Astrocyte (in vitro differentiated cells and primary cell): ENCODE measurements around the gene IARS1. TPM values are rescaled to one million over a fixed set of nuclear protein-coding genes. Genes with fewer than 3 reads are reported as not detected.

Source experiments
- DNase-seq: peaks from one replicate; pipeline ENCODE4 v3.0.0-alpha.2; 2010; ENCODE audit warnings: low read depth
- FAIRE-seq: peaks from 2 replicates; lab custom pipeline; 2011; peaks lifted over from hg19 to GRCh38; lab: Jason Lieb, UNC
- H2AFZ ChIP-seq: 2 replicates; pipeline ENCODE4 v1.6.0; 2012; ENCODE audit warnings: low read depth, low read length, inconsistent platforms
- H3K27ac ChIP-seq: 2 replicates; pipeline ENCODE4 v1.5.1; 2011; ENCODE audit warnings: low read depth, low read length, inconsistent platforms
- H3K27me3 ChIP-seq: 2 replicates; pipeline ENCODE4 v1.6.0; 2011; ENCODE audit warnings: low read length, inconsistent platforms; ENCODE audit not compliant: insufficient read depth
- H3K36me3 ChIP-seq: 2 replicates; pipeline ENCODE4 v1.5.1; 2011; ENCODE audit warnings: low read length, inconsistent platforms; ENCODE audit not compliant: insufficient read depth
- H3K4me1 ChIP-seq: 2 replicates; pipeline ENCODE4 v1.5.1; 2011; ENCODE audit warnings: low read length, inconsistent platforms; ENCODE audit not compliant: insufficient read depth
- H3K4me2 ChIP-seq: 2 replicates; pipeline ENCODE4 v1.6.0; 2012; ENCODE audit warnings: low read length, inconsistent platforms
- H3K4me3 ChIP-seq: 2 replicates; pipeline ENCODE4 v1.5.1; 2011; ENCODE audit warnings: low read depth, mild to moderate bottlenecking, low read length, inconsistent platforms; ENCODE audit not compliant: insufficient read depth
- H3K79me2 ChIP-seq: 2 replicates; pipeline ENCODE4 v1.6.0; 2012; ENCODE audit warnings: mild to moderate bottlenecking, low read length, inconsistent platforms; ENCODE audit not compliant: insufficient read depth
- H3K9ac ChIP-seq: 2 replicates; pipeline ENCODE4 v1.6.0; 2012; ENCODE audit warnings: mild to moderate bottlenecking, low read length, inconsistent platforms
- H3K9me3 ChIP-seq: 2 replicates; pipeline ENCODE4 v1.5.1; 2012; ENCODE audit warnings: low read depth, mild to moderate bottlenecking, low read length, inconsistent platforms; ENCODE audit not compliant: insufficient read depth
- H4K20me1 ChIP-seq: 2 replicates; pipeline ENCODE4 v1.6.0; 2012; ENCODE audit warnings: low read length, inconsistent platforms; ENCODE audit not compliant: insufficient read depth
- H3K27ac Mint-ChIP-seq: one replicate; pipeline ENCODE4 v1.8.0; 2021; ENCODE audit warnings: mild to moderate bottlenecking, mixed read lengths; ENCODE audit not compliant: unreplicated experiment
- H3K27me3 Mint-ChIP-seq: one replicate; pipeline ENCODE4 v1.8.0; 2021; ENCODE audit warnings: low read depth, mixed read lengths; ENCODE audit not compliant: unreplicated experiment
- H3K36me3 Mint-ChIP-seq: one replicate; pipeline ENCODE4 v1.8.0; 2021; ENCODE audit warnings: low read depth, mixed read lengths; ENCODE audit not compliant: unreplicated experiment
- H3K4me1 Mint-ChIP-seq: one replicate; pipeline ENCODE4 v1.8.0; 2021; ENCODE audit warnings: low read depth, mixed read lengths; ENCODE audit not compliant: unreplicated experiment
- H3K4me3 Mint-ChIP-seq: one replicate; pipeline ENCODE4 v1.8.0; 2021; ENCODE audit warnings: mild to moderate bottlenecking, moderate library complexity, mixed read lengths; ENCODE audit not compliant: unreplicated experiment
- H3K9me3 Mint-ChIP-seq: one replicate; pipeline ENCODE4 v1.8.0; 2021; ENCODE audit warnings: mild to moderate bottlenecking, mixed read lengths; ENCODE audit not compliant: unreplicated experiment
- EZH2 ChIP-seq: IDR thresholded peaks from 2 replicates; pipeline ENCODE4 v1.6.1; 2012; ENCODE audit warnings: mild to moderate bottlenecking, low read length, inconsistent platforms; ENCODE audit not compliant: insufficient read depth
- total RNA-seq: library from RNA; stranded (reverse); gene quantifications from 2 replicates; pipeline ENCODE4 v1.2.1, GENCODE V29; 2021
- TF ChIP-seq, protein P1 (sequence below): IDR thresholded peaks from 2 replicates; pipeline ENCODE4 v1.5.1; 2011; ENCODE audit warnings: low read depth, mild to moderate bottlenecking, inconsistent platforms, low read length, moderate library complexity; ENCODE audit not compliant: insufficient read depth

IARS1 gene
- total RNA-seq, 1 donor from 2014 or later: 226 TPM

DNA sequence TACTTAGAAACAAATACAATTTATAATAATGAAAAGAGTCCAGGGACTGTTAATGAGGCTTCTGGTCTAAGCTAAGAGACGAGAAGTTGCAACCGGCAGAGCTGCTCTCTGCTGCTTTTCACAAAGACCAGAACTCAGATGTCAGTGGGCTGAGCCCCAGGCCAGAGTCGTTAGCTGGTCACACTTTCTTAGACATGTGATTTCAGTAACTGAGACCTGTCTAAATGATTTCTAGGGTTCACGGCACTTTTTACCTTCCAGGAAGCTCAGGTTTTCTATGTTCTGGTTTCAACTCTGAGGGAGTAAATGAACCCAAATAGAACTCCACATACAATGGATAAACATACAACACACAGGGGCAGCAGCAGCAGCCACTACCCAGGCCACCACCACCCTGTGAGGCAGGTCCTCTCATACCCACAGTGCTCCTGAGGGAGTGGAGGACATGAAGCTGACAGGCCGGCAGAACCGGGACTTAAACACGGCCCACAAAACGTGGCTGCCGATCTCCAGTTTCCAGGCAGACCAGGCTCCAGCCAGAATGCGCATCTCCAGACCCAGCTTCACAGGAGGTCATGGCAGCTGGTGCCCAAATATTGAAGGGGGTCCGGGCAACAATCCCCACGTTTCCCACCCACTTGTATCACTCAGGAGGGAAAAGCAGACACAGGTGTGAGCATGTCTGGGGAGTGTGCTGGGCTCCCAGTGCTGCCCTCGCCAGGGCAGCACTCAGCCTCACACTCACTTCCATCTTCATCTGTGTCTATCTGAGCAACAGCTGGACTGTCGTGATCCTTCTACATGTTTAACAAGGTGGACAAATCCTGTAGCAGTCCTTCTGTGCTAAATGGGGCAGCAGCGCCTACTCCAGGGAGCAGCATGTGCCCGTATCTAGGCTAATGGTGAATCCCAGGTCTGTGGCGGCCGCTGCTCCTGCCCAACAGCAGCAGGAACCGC is 38.8 kb downstream of the IARS1 start:
- FAIRE-seq (no peak), DNase-seq (no peak)
- H3K27ac ChIP-seq: no peak overlapping the region
- peaks cover 18% of the 10 kb centered on the region for H4K20me1 ChIP-seq
- Mint-ChIP-seq H3K4me1 (no peaks in the 10 kb centered on the region), H3K9me3 (no peaks in the 10 kb centered on the region), H3K27me3 (no peaks in the 10 kb centered on the region), H3K27ac (no peak overlapping the region), H3K36me3 (peaks cover 16% of the 10 kb centered on the region), H3K4me3 (no peak overlapping the region)
- peaks cover 90% of the 10 kb centered on the region for H3K36me3 ChIP-seq
- no peak overlapping the region for H3K4me2 ChIP-seq
- no peak overlapping the region for H2AFZ ChIP-seq
- H3K27me3 ChIP-seq: no peaks in the 10 kb centered on the region
- H3K9me3 ChIP-seq: no peaks in the 10 kb centered on the region
- H3K4me1 ChIP-seq: no peaks in the 10 kb centered on the region
- H3K4me3 ChIP-seq: no peak overlapping the region
- TF ChIP-seq, protein P1, sequence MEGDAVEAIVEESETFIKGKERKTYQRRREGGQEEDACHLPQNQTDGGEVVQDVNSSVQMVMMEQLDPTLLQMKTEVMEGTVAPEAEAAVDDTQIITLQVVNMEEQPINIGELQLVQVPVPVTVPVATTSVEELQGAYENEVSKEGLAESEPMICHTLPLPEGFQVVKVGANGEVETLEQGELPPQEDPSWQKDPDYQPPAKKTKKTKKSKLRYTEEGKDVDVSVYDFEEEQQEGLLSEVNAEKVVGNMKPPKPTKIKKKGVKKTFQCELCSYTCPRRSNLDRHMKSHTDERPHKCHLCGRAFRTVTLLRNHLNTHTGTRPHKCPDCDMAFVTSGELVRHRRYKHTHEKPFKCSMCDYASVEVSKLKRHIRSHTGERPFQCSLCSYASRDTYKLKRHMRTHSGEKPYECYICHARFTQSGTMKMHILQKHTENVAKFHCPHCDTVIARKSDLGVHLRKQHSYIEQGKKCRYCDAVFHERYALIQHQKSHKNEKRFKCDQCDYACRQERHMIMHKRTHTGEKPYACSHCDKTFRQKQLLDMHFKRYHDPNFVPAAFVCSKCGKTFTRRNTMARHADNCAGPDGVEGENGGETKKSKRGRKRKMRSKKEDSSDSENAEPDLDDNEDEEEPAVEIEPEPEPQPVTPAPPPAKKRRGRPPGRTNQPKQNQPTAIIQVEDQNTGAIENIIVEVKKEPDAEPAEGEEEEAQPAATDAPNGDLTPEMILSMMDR: no peak
- no peak for TF ChIP-seq EZH2
- H3K79me2 ChIP-seq: no peaks in the 10 kb centered on the region
- H3K9ac ChIP-seq: no peak overlapping the region

DNA sequence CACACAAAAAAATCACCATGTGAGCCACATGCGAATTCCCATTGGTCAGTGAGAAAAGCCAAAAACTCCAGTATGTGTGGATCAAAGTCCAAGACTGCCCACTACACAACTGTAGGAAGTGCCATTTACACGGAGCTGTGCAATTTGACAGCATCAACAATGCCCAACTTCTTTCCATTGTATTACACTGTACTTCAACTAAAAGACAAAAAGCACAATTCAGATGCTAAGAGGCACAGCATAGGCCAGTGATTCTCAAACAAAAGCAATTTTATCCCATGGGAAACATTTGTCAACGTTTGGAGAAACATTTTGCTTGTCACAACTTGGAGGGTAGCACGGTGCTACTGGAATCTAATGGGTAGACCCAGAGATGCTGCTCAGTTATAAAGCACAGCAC is 39.8 kb downstream of the IARS1 start:
- FAIRE-seq: no peak
- Mint-ChIP-seq H3K27ac (no peak overlapping the region), H3K9me3 (no peaks in the 10 kb centered on the region)

More for the DNA sequence above, 39.8 kb downstream of the IARS1 start:
- H3K4me1 Mint-ChIP-seq: no peaks in the 10 kb centered on the region
- peaks cover 9% of the 10 kb centered on the region for H3K36me3 Mint-ChIP-seq
- no peaks in the 10 kb centered on the region for H3K27me3 Mint-ChIP-seq
- Histone ChIP-seq H4K20me1 (peaks cover 14% of the 10 kb centered on the region), H2AFZ (no peak overlapping the region), H3K4me3 (no peak overlapping the region), H3K9me3 (no peaks in the 10 kb centered on the region), H3K4me1 (no peaks in the 10 kb centered on the region), H3K9ac (no peak overlapping the region), H3K79me2 (no peaks in the 10 kb centered on the region), H3K36me3 (peaks cover 84% of the 10 kb centered on the region), H3K4me2 (no peak overlapping the region), H3K27me3 (no peaks in the 10 kb centered on the region), H3K27ac (no peak overlapping the region)
- no peak for TF ChIP-seq EZH2
- TF ChIP-seq, protein P1: no peak
- H3K4me3 Mint-ChIP-seq: no peak overlapping the region
- no peak for DNase-seq
